ENCODE measurements around the gene TTLL9.

TTLL9 gene

DNA sequence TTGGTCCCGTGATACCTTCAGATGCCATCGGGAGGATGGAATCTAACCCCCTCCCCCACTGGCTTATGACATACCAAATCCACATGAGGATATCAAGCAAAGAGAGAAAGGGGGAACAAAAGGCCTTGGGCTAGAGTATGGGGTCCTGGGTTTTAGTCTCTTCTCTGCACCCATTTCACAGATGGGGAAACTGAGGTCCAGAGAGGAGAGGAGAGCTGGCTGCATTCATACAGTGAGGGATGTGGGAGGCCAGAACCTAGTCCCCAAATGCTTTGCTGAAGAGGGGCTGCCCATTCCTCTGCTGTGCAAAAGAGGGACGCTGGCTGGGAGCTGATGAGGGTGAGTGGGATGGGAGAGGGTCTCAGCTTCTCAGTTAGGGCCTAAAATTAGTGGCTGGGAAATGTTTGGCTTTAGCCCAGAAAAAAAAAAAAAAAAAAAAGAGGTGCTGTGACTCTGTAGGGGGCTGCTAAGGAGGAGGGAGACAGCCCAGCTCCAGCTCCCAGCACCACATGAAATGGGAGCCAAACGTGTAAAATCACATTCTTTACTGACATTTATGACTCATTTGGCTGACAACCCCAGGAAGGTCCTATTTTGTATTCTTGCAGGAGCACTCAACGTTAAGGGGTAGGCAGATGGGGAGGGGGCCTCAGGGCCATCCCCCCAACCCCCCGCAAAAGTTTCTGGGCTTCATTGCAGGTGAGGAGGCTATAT lies 109.4 kb downstream of the TTLL9 start:
- DNase-seq (ENCODE audit: low spot score) = no peak

DNA sequence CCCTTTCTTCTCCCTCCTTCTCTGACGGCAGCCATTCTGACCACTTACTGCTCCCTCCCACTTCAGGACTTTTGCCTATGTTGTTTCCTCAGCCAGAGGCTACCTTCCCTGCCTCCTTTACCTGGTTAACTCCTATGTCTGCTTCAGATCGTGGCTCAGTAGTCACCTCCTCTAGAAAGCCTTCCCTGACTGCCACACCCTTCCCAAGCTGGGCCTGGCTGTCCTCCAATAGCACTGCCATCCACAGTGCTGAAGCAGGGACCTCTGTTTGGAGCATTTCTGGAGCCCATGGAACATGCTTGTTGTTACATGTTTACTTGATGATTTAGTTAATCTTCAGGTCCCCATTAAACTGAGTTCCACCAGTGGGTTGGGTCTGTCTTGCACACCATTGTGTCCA lies 111.3 kb downstream of the TTLL9 start:
- no peak for DNase-seq (ENCODE audit: low spot score)

DNA sequence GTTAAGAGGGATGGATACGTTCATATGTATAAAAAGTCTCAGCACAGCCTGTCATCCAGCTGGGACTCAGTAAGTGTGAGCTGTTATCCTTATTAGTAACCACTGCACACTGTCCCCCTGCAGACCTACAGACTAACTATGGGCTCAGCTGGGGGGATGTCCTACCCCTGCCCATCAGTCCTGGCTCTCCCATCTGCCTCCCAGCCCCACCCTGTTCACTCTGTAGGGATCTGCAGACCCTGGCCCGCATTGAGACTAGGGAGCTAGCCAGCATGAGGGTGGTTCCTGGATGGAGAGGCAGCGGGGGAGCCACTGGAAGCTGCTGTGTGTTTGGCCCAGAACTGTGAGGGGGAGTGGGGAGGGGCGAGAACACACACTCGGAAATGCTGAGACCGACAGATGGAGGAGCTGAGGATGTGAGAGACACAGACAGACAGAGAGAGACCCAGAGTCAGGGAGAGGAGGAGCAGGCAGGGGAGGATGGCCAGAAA lies 114.6 kb downstream of the TTLL9 start:
- no peak for DNase-seq (ENCODE audit: low spot score)

DNA sequence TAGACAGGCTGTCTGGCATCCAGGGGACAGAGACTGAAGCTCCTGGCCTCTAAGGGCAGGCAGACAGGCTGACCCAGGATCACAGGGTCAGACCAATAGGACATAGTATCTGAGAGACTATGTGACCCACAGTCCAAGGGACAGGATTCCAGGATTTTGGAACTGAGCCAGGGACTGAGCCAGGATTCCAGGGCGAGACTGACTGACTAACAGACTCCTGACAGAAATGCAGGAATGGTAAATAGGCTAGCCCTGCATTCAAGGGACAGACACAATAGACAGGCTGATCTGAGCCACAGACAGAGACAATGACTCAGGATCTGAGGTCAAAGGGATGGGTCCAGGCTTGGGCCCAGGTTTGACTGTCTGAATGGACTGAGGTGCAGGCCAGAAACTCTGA lies 117.3 kb downstream of the TTLL9 start:
- DNase-seq (ENCODE audit: low spot score) = no peak

DNA sequence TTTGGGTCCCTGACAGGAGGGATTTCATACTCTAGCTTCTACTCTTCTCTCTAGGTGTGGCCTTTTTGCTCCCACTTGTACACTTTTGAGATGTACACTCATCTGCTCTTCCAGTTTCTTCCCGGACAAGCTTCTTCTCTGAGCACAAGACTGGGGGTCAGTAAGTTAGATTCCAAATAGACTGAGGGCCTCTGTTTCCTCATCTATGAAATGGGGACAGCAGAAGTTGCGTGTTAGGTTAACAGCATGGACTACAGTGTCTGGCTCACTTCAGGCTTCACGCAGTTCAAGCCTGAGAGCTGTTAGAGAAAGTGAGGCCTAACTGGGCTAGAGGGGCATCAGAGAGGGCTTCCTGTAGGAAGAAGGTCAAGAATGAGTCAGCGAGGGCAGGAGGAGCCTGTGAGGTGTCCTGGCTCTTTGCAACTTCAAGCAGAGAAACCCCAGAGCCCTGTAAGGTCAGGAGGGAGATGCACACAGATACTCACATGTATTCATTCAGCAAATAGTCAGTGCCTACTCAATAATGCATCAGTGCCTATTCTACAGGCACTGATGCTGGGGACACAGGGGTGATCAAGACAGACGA lies 118.1 kb downstream of the TTLL9 start:
- DNase-seq (ENCODE audit: low spot score) = no peak

DNA sequence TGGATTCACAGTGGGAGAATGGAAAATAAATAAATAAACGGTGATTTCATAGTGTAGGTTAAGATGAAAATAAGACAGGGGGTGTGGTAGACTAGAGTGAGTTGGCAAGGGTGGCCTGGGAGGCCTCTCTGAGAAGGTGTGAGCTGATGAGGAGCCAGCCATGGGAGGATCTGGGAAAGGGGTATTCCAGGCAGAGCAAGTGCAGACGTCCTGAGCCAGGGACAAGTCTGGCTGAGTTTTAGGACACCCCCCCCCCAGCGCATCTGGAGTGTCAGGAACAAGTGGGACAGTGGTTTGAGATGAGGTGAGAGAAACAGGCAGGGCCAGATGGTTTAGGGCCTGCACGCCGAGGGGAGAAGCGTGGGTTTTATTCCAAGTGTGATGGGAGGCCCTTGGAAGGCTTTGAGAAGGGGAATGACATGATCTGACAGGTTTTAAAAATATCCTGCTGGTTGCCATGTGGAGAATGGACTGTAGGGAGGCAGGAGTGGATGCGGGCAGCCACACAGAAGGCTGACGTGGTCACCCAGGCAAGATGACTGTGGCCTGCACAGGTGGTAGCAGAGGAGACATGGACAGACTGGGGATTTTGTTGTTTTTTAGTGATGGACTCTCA lies 118.7 kb downstream of the TTLL9 start:
- DNase-seq (ENCODE audit: low spot score) = no peak

DNA sequence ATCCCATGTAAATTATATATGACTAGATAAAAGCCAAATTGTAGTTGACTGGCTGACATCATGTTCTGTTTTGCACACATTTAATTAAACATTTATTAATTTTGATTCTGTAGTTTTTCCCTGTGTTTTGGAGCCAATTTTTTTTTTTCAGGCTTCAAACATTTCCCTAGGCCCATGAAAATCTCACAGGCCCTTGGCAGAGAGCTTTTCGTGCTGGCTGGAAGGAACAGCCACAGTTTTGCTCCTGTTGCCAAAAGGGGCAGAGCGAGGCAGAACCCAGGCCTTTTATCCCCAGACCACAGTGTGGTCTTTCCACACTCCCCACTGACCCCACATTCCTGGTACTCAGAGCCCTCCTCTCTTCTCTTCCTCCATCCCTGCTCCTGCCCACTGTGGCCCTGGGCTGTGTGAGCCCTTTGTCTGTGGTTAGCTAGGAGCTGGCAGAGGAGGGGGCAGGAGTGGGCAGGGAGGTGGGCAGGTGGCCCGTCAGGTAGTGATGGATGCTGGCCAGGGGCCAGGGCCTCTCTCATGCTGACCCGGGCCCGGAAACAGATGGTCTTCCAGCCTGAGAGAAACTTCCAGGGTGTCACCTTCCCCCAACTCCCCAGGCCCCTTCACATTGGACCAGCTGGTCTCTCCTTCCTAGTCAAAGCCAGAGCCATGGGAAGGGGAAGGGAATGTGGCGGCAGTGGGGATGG lies 120.4 kb downstream of the TTLL9 start:
- no peak for DNase-seq (ENCODE audit: low spot score)

DNA sequence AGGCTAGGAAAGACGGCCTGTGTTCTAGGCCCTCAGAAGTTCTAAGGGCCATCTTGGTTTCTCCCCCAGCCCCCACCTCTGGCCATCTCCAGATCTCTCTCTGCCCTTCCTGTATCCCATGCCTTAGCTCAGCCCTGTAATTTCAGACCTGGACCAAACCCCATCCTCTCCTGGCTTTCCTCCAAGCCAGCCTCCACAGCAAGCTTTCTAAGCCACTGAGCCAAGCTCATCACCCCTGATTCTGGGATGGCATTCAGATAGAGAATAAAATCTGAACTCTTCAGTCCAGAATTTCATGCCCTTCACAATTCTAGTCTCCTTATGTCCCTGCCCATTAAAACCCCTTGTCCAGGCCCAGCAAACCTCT lies 120.9 kb downstream of the TTLL9 start:
- no peak for DNase-seq (ENCODE audit: low spot score)

DNA sequence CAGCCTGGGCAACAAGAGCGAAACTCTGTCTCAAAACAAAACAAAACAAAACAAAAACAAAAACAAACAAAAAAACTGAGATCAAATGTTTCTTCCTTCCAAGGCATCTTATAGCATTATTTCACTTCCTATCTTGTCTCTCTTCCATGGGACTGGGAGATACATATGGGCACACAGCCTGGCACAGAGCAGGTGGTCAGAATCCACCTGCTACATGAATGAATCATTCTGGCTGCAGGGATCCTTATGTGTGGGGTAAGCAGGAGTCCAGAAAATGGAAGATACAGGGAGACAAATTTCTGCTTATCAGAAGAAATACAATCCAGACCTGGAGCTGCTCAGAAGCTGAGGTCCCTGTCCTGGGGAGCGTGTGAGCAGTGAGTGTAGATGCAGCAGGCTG lies 121.7 kb downstream of the TTLL9 start:
- DNase-seq (ENCODE audit: low spot score) = no peak

All from AG08395 (cell line).